Activated CD4-positive, alpha-beta T cell treated with anti-CD3 and anti-CD28 coated beads, Interleukin-2, amount 50 U/mL, for 1 hour (primary cell): ENCODE data around the gene SHC1.

Experiments used
- DNase-seq: peaks from one replicate; pipeline ENCODE4 v3.0.0-alpha.2; 2020

The SHC1 gene

GRCh38 chr1:154954541-154954940 is 16.0 kb downstream of the SHC1 start:
- no peak for DNase-seq

- DNase-seq: no peak
Measured at GRCh38 chr1:154953611-154954038, 16.9 kb downstream of the SHC1 start.

GRCh38 chr1:154952664-154953063 is 17.9 kb downstream of the SHC1 start:
- no peak for DNase-seq

GRCh38 chr1:154951901-154952657 is 18.5 kb downstream of the SHC1 start:
- DNase-seq: peak; percentile 65

- DNase-seq: no peak
Measured at GRCh38 chr1:154948079-154948478, 22.5 kb downstream of the SHC1 start.

GRCh38 chr1:154945962-154946850 is 24.3 kb downstream of the SHC1 start:
- DNase-seq: no peak

- no peak for DNase-seq
Measured at GRCh38 chr1:154945160-154945961, 25.2 kb downstream of the SHC1 start.

- no peak for DNase-seq
Measured at GRCh38 chr1:154944401-154945159, 26.0 kb downstream of the SHC1 start.

GRCh38 chr1:154943649-154944400 is 26.7 kb downstream of the SHC1 start:
- DNase-seq: peak; percentile 50

GRCh38 chr1:154941333-154942013 is 29.1 kb downstream of the SHC1 start:
- no peak for DNase-seq

GRCh38 chr1:154940651-154941194 is 29.8 kb downstream of the SHC1 start:
- DNase-seq: no peak

- DNase-seq: no peak
Measured at GRCh38 chr1:154940213-154940560, 30.4 kb downstream of the SHC1 start.

- no peak for DNase-seq
Measured at GRCh38 chr1:154938604-154939399, 31.7 kb downstream of the SHC1 start.

GRCh38 chr1:154937988-154938386 is 32.6 kb downstream of the SHC1 start:
- no peak for DNase-seq

- DNase-seq: peak; percentile 90
Measured at GRCh38 chr1:154937085-154937987, 33.2 kb downstream of the SHC1 start.

GRCh38 chr1:154936555-154937084 is 33.9 kb downstream of the SHC1 start, which contains the start of gene PMVK:
Gene PMVK, minus strand, starts transcription at chr1:154936719. Its CDS starts 34 bp downstream, at chr1:154936685.
- peak; percentile 94 for DNase-seq

GRCh38 chr1:154935749-154936554 is 34.6 kb downstream of the SHC1 start:
- DNase-seq: no peak
